Type B pancreatic cell (in vitro differentiated cells): ENCODE data around the gene KANSL3. TPM values are rescaled to one million over a fixed set of nuclear protein-coding genes. Genes with fewer than 3 reads are reported as not detected.
A peak's percentile ranks its signal among the peaks of the same experiment; 100 is the strongest.

Experiments used
- DNase-seq: peaks from one replicate; pipeline ENCODE4 v3.0.0; 2021; ENCODE audit warnings: mixed read lengths; ENCODE audit not compliant: unreplicated experiment; ENCODE audit errors: extremely low spot score
- H3K27ac Mint-ChIP-seq: 2 replicates; pipeline ENCODE4 v1.8.0; 2021; ENCODE audit warnings: mild to moderate bottlenecking, mixed read lengths
- H3K27me3 Mint-ChIP-seq: 2 replicates; pipeline ENCODE4 v1.8.0; 2021; ENCODE audit warnings: mixed read lengths
- H3K36me3 Mint-ChIP-seq: 2 replicates; pipeline ENCODE4 v1.8.0; 2021; ENCODE audit warnings: mixed read lengths
- H3K4me1 Mint-ChIP-seq: one replicate; pipeline ENCODE4 v1.8.0; 2021; ENCODE audit warnings: mixed read lengths; ENCODE audit not compliant: unreplicated experiment
- H3K4me3 Mint-ChIP-seq: 2 replicates; pipeline ENCODE4 v1.8.0; 2021; ENCODE audit warnings: mild to moderate bottlenecking, mixed read lengths
- H3K9me3 Mint-ChIP-seq: 2 replicates; pipeline ENCODE4 v1.8.0; 2021; ENCODE audit warnings: mixed read lengths
- total RNA-seq: library from RNA; stranded (reverse); gene quantifications from 2 replicates; pipeline ENCODE4 v1.2.1, GENCODE V29; 2021; ENCODE audit warnings: low replicate concordance
- TF ChIP-seq, protein P1 (sequence below): fragments of 200-600 bp; sonication (generic); conservative IDR thresholded peaks from 2 replicates; pipeline ENCODE4 v1.5.0; 2021; ENCODE audit warnings: antibody characterized with exemption, mild to moderate bottlenecking

The KANSL3 gene
- total RNA-seq, 1 donor from 2014 or later: 53.2 TPM

DNA sequence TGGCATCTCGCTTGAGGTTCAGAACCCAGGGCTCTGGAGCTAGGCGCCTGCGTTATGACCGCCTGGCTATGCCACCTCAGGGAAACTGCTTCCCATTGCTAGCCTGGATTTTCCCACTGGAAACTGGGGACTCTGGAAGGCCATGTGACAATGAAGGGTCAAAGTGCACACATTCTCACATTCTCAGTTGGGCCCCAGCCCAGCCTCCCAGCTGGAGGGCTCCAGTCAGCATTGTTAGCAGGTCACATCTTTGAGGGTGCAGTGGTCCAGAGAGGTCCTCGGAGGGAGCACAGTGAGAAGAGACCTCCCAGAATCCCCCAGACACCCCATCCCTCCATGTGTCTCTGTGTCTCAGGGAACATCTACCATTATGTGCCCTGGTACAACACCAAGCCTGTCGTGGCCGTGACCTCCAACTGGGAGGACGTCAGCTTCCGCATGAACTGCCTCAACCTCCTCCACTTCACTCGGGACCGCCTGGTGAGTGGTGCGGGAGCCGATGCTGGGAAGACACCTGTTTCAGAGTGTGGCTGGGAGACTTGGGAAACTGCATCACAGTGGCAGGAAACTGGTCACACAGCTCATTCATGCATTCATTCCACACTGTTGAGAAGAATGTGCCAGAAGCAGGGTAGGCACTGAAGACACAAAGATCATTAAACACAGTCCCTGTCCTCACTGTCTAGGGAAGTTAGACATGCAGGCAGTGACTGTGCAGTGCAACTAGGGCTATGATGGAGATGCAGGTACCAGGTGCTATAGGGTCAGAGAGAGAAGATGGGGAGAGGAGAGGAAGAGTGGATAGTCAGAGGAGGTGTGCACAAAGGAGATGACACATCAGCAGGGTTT is 46.1 kb upstream of the KANSL3 start:
- TF ChIP-seq, protein P1, sequence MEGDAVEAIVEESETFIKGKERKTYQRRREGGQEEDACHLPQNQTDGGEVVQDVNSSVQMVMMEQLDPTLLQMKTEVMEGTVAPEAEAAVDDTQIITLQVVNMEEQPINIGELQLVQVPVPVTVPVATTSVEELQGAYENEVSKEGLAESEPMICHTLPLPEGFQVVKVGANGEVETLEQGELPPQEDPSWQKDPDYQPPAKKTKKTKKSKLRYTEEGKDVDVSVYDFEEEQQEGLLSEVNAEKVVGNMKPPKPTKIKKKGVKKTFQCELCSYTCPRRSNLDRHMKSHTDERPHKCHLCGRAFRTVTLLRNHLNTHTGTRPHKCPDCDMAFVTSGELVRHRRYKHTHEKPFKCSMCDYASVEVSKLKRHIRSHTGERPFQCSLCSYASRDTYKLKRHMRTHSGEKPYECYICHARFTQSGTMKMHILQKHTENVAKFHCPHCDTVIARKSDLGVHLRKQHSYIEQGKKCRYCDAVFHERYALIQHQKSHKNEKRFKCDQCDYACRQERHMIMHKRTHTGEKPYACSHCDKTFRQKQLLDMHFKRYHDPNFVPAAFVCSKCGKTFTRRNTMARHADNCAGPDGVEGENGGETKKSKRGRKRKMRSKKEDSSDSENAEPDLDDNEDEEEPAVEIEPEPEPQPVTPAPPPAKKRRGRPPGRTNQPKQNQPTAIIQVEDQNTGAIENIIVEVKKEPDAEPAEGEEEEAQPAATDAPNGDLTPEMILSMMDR: no peak
- H3K27ac Mint-ChIP-seq: peak overlapping the region; percentile 35

DNA sequence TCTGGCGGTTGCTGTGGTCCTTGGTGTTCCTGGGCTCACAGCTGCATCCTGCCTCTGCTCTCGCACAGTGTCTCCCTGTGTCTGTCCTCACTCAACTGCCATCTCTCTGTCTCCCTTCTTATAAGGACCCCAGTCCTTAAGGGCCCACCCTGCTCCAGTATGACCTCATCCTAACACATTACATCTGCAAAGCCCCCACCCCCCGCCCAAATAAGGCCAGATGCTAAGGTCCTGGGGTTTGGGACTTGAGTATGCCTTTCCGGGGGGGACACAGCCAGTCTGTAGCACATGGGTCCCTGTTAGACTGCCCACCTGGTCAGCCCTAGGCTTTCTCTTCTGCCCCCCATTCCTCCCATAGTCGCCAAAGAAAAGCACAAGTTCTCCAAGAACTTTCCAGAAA is 45.2 kb upstream of the KANSL3 start:
- Mint-ChIP-seq H3K4me3 (no peak overlapping the region), H3K27me3 (peaks cover 10% of the 10 kb centered on the region), H3K4me1 (peaks cover 16% of the 10 kb centered on the region), H3K36me3 (no peaks in the 10 kb centered on the region), H3K27ac (no peak overlapping the region), H3K9me3 (no peaks in the 10 kb centered on the region)
- no peak for DNase-seq
- TF ChIP-seq, protein P1: no peak

More for the DNA sequence above, 46.1 kb upstream of the KANSL3 start:
- H3K4me1 Mint-ChIP-seq: peaks cover 16% of the 10 kb centered on the region
- no peak overlapping the region for H3K4me3 Mint-ChIP-seq
- H3K9me3 Mint-ChIP-seq: no peaks in the 10 kb centered on the region
- no peak for DNase-seq
- H3K36me3 Mint-ChIP-seq: no peaks in the 10 kb centered on the region
- peaks cover 10% of the 10 kb centered on the region for H3K27me3 Mint-ChIP-seq

DNA sequence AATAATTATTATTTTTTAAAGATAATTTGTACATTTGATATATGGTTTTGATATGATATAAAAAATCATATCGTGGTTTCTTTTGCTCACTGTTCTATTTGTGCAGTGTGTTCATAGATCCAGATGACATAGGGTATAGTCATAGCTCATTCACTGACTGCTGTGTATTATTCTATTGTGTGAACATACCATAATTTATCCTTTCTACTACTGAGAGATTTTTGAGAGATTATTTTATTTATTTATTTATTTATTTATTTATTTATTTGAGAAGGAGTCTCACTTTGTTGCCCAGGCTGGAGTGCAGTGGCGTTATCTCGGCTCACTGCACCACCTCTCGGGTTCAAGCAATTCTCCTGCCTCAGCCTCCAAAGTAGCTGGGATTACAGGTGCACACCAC is 43.4 kb upstream of the KANSL3 start:
- Mint-ChIP-seq H3K27me3 (peaks cover 10% of the 10 kb centered on the region), H3K4me1 (peaks cover 16% of the 10 kb centered on the region), H3K4me3 (no peak overlapping the region), H3K9me3 (no peaks in the 10 kb centered on the region), H3K27ac (no peak overlapping the region), H3K36me3 (no peaks in the 10 kb centered on the region)
- TF ChIP-seq, protein P1: no peak
- no peak for DNase-seq

DNA sequence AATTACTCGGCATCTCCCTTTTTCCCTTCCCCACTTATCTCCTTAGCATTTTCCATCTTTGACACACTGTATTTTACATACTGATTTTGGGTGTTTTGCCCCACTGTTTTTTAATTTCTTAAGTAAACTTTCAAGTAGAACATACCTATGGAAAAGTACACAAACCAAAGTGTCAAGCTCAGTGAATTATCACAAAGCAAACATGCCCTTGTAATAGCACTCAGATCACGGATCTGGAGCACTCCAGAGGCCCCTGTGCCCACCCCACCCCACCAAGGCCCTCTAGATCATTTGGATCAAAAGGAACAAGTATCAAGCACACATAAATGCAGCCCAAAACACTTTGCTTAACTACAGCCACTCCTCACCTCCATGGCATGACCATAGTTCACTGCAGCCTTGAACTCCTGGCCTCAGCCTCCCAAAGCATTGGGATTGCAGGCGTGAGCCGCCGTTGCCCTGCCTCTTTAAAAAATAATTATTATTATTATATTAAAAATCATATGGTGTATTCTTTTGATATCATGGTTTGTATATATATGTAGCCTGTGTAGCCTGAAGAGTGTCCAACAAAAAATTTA is 42.5 kb upstream of the KANSL3 start:
- no peak overlapping the region for H3K27ac Mint-ChIP-seq
- H3K4me3 Mint-ChIP-seq: no peak overlapping the region
- H3K36me3 Mint-ChIP-seq: no peaks in the 10 kb centered on the region
- no peaks in the 10 kb centered on the region for H3K9me3 Mint-ChIP-seq
- peaks cover 16% of the 10 kb centered on the region for H3K4me1 Mint-ChIP-seq
- no peak for DNase-seq
- peaks cover 10% of the 10 kb centered on the region for H3K27me3 Mint-ChIP-seq
- TF ChIP-seq, protein P1: no peak

DNA sequence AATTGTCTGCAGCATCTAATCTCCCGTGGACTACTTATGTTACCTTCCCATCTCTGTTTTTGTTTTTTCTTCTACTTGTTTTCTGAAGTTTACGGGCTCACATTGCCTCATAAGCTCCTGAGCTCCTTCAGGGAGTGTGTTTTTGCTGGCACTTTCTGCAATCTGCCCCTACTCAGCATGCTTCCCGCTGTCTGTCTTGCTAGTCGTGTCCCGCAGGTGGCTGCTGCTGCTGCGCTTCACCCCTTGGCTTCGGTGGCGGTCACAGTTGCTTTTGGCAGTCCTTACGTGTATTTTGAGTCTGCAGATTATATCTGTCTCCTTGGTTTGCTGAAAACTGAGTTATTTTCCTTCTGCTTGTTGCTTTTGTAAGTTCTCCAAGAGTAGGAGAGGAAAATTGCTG is 41.7 kb upstream of the KANSL3 start:
- H3K9me3 Mint-ChIP-seq: no peaks in the 10 kb centered on the region
- H3K4me1 Mint-ChIP-seq: peaks cover 16% of the 10 kb centered on the region
- H3K27me3 Mint-ChIP-seq: peaks cover 10% of the 10 kb centered on the region
- H3K4me3 Mint-ChIP-seq: no peak overlapping the region
- TF ChIP-seq, protein P1: no peak
- no peaks in the 10 kb centered on the region for H3K36me3 Mint-ChIP-seq
- DNase-seq: no peak
- H3K27ac Mint-ChIP-seq: no peak overlapping the region
